Astrocyte of the cerebellum (primary cell): ENCODE measurements around the gene SLC6A7.

ENCODE experiments used
- DNase-seq: peaks from one replicate; pipeline ENCODE4 v3.0.0-alpha.2; 2011; ENCODE audit warnings: low read depth
- H3K4me3 ChIP-seq: 2 replicates; pipeline ENCODE4 v1.5.1; 2011; ENCODE audit warnings: mild to moderate bottlenecking, low read depth, low read length, moderate library complexity
- CTCF ChIP-seq: IDR thresholded peaks from 2 replicates; pipeline ENCODE4 v1.5.1; 2012; ENCODE audit warnings: low read length, low read depth, moderate library complexity, mild to moderate bottlenecking; ENCODE audit errors: missing control alignments
- in situ Hi-C: cut with HindIII; loops from 2 replicates; pipeline ENCODE4 v1.10.0; 2017; ENCODE audit warnings: low sequenced_read_pairs

Gene SLC6A7

GRCh38 chr5:150258130-150258529 is 68.3 kb downstream of the SLC6A7 start:
- H3K4me3 ChIP-seq: no peak overlapping the region
- no peak for DNase-seq
- no peak for TF ChIP-seq CTCF
- in situ Hi-C loops: no loop called here
